Stimulated activated CD4-positive, alpha-beta T cell treated with anti-CD3 and anti-CD28 coated beads, Interleukin-15, amount 100 ng/mL, for 48 hours (primary cell): ENCODE results near the gene B3GAT3.
"Not testable (repeated sequence)": the region's sequence is repeated elsewhere in the genome, so short reads cannot be mapped to it uniquely, and the experiment has no call there.

Source experiments
- DNase-seq, 2 donors: peaks; one replicate each; pipeline ENCODE4 v3.0.0-alpha.2; 2020; ENCODE audit warnings: low read depth in 2 of 2

B3GAT3 gene

GRCh38 chr11:62645946-62646824 lies 24.4 kb upstream of the B3GAT3 start, which contains the start of gene GANAB:
GANAB (minus strand) TSS chr11:62646613; CDS start chr11:62646599, 14 bp downstream.
- DNase-seq = peak; percentile 99 to 100

GRCh38 chr11:62645671-62645945 lies 23.8 kb upstream of the B3GAT3 start:
- DNase-seq = no peak

GRCh38 chr11:62644220-62644619 lies 22.4 kb upstream of the B3GAT3 start:
- DNase-seq = no peak

- DNase-seq = no peak
Measured at GRCh38 chr11:62632492-62632891, 10.7 kb upstream of the B3GAT3 start.

GRCh38 chr11:62627713-62628112 lies 5.9 kb upstream of the B3GAT3 start:
- no peak for DNase-seq

- no peak for DNase-seq
Measured at GRCh38 chr11:62622476-62623089, 797 bp upstream of the B3GAT3 start.

- no peak for DNase-seq
Measured at GRCh38 chr11:62621027-62621566, 689 bp downstream of the B3GAT3 start.

- not testable (repeated sequence) for DNase-seq
Measured at GRCh38 chr11:62616957-62617356, 4.8 kb downstream of the B3GAT3 start.

- no peak for DNase-seq
Measured at GRCh38 chr11:62615521-62615920, 6.3 kb downstream of the B3GAT3 start.

- no peak for DNase-seq
Measured at GRCh38 chr11:62614275-62614674, 7.5 kb downstream of the B3GAT3 start.

GRCh38 chr11:62613291-62613778 lies 8.5 kb downstream of the B3GAT3 start:
- no peak for DNase-seq

- peak; percentile 74 to 84 for DNase-seq
Measured at GRCh38 chr11:62612366-62613290, 9.2 kb downstream of the B3GAT3 start, which contains the start of the genes EML3 and ROM1. EML3 (minus strand) TSS chr11:62612775; CDS start chr11:62612457, 318 bp downstream. ROM1 (plus strand) TSS chr11:62613257; CDS start chr11:62613282, 25 bp downstream.

- DNase-seq = no peak
Measured at GRCh38 chr11:62611705-62612365, 10.0 kb downstream of the B3GAT3 start.

GRCh38 chr11:62610814-62611704 lies 10.7 kb downstream of the B3GAT3 start:
- no peak for DNase-seq

GRCh38 chr11:62610403-62610802 lies 11.4 kb downstream of the B3GAT3 start:
- no peak for DNase-seq

- no peak for DNase-seq
Measured at GRCh38 chr11:62608776-62609175, 13.0 kb downstream of the B3GAT3 start.

GRCh38 chr11:62607714-62608113 lies 14.1 kb downstream of the B3GAT3 start:
- DNase-seq = no peak

GRCh38 chr11:62605902-62606301 lies 15.9 kb downstream of the B3GAT3 start:
- DNase-seq = no peak

GRCh38 chr11:62605467-62605866 lies 16.3 kb downstream of the B3GAT3 start:
- no peak for DNase-seq
